Measurements from ENCODE around the gene ADO.

Gene ADO

GRCh38 chr10:62852961-62853702, 48.6 kb downstream of the ADO start:
- TF ChIP-seq CTCF (IDR thresholded peaks at IDR 0.05) = no peak
- Histone ChIP-seq H3K4me1 (no peaks in the 10 kb centered on the region), H3K36me3 (no peaks in the 10 kb centered on the region), H3K27me3 (no peaks in the 10 kb centered on the region), H3K27ac (no peak overlapping the region), H3K9me3 (peaks cover 0 to under 1% (median 0%) of the 10 kb centered on the region in 3 donors), H3K4me3 (no peak overlapping the region)
- no peak for DNase-seq
- intact Hi-C loops (cut with DNase I; ENCODE audit: low total_unique reads) = no loop called here

- Histone ChIP-seq H3K27me3 (no peaks in the 10 kb centered on the region), H3K9me3 (no peaks in the 10 kb centered on the region), H3K27ac (no peak overlapping the region), H3K36me3 (no peaks in the 10 kb centered on the region), H3K4me3 (no peak overlapping the region), H3K4me1 (no peaks in the 10 kb centered on the region)
- no peak for DNase-seq
- intact Hi-C loops (cut with DNase I; ENCODE audit: low total_unique reads) = no loop called here
- TF ChIP-seq CTCF (IDR thresholded peaks at IDR 0.05) = no peak
Measured at GRCh38 chr10:62853710-62854109, 49.2 kb downstream of the ADO start.

GRCh38 chr10:62856021-62856420, 51.5 kb downstream of the ADO start:
- no peak overlapping the region for H3K27ac ChIP-seq
- intact Hi-C loops (cut with DNase I; ENCODE audit: low total_unique reads) = no loop called here
- no peaks in the 10 kb centered on the region for H3K9me3 ChIP-seq
- H3K27me3 ChIP-seq = no peaks in the 10 kb centered on the region
- TF ChIP-seq CTCF (IDR thresholded peaks at IDR 0.05) = no peak
- DNase-seq = no peak
- no peaks in the 10 kb centered on the region for H3K36me3 ChIP-seq
- H3K4me3 ChIP-seq = no peak overlapping the region
- no peaks in the 10 kb centered on the region for H3K4me1 ChIP-seq
